Fibroblast of peridontal ligament (primary cell): ENCODE measurements around the gene FTCD.

ENCODE experiments used
- DNase-seq: peaks from one replicate; pipeline ENCODE4 v3.0.0-alpha.2; 2010; ENCODE audit errors: extremely low read depth

Gene FTCD

DNA sequence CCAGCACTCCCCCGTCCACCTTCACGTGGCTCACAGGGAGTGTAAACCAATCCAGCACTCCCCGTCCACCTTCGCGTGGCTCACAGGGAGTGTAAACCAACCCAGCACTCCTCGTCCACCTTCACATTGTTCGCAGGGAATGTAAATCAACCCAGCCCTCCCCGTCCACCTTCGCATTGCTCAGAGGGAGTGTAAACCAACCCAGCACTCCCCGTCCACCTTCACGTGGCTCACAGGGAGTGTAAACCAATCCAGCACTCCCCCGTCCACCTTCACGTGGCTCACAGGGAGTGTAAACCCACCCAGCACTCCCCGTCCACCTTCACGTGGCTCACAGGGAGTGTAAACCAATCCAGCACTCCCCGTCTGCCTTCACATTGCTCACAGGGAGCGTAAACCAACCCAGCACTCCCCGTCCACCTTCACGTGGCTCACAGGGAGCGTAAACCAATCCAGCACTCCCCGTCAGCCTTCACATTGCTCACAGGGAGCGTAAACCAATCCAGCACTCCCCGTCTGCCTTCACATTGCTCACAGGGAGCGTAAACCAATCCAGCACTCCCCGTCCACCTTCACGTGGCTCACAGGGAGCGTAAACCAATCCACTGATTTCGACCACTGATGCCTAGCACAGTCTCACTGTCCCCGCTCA lies 14.9 kb downstream of the FTCD start:
- DNase-seq: peak; percentile 60

DNA sequence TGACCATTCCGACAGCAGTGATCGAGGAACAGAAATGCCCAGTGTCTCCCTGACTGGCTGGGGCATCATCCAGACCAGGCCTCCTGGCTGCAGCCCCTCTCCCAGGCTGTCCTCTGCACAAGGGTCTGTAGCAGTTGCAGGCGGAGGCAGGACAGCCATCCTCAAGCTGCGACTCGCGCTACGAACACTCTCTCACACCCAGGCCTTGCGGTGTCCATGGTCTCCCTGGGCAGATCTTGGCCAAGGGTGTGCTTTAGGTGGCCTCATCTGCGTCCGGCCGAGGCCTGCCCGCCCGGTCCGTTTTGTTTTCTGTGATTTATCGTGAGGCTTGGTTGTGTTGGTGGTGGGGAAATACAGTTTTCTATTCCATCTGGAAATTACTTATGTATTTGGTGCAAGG lies 15.7 kb downstream of the FTCD start:
- DNase-seq: no peak

DNA sequence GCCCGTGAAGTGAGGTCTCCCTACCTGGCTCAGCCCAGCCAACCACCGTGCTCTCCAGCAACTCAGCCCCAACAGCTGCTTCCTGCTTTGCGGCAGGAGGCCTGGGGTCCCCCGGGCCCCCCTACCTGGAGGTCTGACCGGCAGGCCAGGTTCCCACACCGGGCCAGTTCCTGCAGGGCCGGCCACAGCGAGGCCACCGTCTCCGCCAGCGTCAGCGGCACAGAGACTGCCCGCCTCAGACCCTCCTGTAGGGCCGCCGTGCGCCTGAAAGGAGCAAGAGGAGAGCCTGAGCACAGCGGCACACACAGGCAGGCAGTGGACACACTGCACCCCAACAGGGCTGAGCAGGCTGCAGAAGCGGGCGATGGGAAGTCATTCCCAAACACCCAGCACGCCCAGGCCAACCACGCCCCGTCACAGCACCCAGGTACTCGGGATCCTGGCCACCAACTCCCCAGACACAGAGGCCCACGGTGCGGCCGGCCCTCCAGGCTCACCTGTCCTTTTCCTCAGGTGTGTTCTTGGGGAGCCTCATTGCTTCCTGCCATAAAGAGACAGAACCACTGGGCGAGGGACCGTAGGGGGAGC lies 16.9 kb downstream of the FTCD start:
- DNase-seq: no peak

DNA sequence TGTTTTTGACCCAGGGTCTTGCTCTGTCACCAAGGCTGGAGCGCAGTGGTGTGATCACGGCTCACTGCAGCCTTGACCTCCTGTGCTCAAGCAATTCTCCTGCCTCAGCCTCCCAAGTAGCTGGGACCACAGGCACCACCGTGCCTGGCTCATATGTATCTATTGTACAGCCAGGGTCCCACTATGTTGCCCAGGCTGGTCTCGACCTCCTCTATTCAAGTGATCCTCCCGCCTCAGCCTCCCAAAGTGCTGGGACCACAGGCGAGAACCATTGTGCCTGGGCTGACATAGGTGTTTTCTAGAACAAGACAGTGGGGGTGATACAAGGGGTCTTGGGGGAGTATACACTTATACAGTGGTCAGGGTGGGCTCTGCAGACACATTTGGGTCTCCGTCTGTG lies 17.5 kb downstream of the FTCD start:
- DNase-seq: no peak

DNA sequence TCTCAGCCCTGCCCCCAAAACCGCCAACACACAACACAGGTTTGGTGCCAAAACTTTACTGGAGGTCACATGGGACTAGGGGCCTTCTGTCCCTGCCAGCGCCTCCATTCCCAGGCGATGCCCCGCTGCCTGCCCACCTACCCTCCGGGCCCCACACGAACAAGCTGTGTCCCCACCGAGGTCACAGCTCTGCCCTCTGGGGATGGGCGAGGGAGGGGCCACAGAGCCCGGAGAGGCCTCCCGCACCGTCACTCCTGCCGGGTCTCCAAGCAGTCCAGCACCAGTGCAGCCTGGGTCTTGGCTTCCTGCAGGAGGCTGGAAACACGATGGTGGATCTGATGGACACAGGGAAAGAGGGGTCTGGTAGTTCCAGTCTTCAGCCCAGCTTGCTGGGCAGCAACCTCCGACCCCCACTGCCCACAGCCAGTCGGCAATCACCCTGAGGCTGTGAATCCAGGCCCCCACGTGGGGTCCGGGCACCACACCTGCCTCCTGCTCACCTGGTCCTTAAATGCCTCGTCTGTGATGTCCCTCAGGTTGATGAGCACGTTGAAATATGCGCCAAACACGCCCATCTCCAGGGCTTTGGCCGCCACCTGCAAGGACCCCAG lies 18.5 kb downstream of the FTCD start:
- DNase-seq: no peak

DNA sequence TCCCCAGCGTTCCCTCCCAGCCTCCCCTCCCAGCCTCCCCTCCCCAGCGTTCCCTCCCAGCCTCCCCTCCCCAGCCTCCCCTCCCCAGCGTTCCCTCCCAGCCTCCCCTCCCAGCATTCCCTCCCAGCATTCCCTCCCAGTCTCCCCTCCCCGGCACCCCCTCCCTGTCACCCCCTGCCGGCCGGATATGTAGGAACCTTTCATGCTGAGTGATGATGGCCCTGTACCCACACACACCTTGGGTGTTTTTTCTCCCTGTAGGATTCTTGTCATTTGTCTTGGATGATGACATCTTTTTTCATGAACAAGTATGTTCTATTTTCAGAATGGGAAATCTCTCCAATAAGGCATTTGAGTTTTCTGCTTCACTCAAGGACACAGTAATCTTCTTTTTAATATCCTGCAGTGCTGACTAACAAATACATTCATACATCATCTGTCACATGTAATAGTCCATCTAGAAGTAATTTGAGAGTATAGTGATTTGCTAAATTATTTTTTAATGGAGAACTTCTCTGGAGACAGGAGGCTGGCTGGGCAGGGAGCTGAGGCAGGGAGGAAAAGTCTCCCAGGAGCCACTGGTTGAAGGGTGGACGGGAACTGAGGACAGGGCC lies 19.5 kb downstream of the FTCD start:
- no peak for DNase-seq

DNA sequence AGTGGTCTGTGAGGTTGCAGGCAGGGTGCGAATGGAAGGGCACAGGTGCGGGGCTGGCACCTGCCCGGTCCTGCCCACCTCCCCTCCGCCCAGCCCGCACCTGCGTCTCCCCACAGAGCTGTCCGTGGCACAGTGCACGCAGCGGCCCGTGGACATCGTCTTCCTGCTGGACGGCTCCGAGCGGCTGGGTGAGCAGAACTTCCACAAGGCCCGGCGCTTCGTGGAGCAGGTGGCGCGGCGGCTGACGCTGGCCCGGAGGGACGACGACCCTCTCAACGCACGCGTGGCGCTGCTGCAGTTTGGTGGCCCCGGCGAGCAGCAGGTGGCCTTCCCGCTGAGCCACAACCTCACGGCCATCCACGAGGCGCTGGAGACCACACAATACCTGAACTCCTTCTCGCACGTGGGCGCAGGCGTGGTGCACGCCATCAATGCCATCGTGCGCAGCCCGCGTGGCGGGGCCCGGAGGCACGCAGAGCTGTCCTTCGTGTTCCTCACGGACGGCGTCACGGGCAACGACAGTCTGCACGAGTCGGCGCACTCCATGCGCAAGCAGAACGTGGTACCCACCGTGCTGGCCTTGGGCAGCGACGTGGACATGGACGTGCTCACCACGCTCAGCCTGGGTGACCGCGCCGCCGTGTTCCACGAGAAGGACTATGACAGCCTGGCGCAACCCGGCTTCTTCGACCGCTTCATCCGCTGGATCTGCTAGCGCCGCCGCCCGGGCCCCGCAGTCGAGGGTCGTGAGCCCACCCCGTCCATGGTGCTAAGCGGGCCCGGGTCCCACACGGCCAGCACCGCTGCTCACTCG lies 23.3 kb downstream of the FTCD start:
- no peak for DNase-seq

DNA sequence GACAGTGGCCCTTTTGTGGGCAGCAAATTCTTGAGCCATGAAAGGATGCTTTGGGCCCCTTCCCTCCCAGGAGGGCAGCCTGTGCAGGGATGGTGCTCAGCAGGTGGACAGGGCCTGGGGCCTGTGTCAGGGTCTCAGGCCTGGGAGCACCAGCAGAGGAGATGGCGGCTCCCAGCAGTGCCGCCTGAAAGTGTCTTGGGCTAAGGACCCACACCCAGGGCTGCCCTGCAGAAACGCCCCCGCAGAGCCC lies 23.9 kb downstream of the FTCD start:
- no peak for DNase-seq

DNA sequence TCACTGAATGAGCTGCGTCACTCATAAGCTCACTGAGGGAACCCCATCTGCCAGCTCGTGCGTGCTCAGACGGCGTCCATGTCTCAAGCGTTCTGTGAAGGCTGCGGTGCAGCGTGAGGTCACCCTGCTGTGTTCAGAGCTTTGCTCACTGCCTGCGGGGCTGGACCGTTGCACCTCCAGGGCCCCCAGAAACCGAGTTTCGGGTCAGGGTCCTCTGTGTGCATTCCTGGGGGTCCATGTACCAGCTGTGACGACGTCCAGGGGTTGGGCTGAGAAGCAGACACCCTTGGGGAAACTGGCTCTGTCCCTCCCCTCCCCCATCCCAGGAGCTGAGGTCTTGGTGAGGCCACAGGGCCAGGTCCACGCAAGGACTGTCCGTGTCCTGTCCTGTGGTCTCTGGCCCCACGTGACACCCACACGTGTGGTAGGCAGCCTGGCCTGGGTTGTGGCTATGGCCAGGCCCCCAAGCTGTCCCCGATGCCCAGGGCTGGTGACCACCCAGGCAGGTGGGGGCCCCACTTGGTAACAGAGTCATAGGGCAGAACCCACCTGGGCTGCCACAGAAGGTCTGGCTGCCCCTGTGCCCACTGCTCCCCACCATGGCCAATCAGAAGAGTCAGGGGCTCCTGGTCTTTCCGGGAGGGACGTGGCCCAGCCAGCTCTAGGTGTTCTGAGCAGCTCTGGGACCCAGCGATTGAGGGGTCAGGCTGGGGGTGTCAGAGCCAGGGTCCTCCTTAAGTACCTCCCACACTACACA lies 24.4 kb downstream of the FTCD start:
- DNase-seq: no peak

DNA sequence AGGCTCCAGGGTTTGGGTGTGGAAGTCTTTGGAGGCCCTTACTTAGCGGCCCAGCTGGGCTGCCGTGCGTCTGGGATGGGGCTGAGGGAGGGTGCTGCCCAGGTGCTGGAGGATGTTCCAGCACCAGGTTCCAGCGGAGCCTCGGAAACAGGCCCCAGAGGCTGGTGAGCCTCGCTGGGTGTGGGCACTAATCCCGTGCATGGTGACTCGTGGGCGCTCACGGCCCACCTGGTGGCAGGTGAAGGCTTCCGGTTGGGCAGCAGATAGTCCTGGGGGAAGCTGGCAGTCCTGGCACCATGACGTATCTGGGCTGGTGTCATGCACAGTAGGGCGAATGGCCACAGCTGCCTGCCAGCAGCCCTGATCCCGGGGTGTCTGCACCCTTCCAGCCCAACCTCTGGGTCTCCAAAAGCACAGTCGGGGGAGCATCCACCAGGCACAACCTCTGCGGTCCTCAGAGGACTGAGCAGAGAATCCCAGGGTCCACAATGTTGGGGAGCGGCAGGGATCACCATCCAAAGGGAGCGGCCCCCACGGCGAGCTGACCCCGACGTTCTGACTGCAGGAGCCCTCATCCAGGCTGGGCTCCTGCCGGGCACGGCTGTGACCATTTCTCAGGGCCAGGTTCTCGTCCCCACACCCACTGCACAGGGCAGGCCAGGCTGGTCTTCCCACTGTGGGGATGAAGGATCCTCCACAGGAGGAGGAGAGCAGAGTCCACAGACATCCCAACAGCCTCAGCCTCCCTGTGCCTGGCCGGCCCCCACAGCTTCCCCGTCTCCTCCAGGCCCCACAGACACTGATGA lies 25.3 kb downstream of the FTCD start:
- DNase-seq: no peak

DNA sequence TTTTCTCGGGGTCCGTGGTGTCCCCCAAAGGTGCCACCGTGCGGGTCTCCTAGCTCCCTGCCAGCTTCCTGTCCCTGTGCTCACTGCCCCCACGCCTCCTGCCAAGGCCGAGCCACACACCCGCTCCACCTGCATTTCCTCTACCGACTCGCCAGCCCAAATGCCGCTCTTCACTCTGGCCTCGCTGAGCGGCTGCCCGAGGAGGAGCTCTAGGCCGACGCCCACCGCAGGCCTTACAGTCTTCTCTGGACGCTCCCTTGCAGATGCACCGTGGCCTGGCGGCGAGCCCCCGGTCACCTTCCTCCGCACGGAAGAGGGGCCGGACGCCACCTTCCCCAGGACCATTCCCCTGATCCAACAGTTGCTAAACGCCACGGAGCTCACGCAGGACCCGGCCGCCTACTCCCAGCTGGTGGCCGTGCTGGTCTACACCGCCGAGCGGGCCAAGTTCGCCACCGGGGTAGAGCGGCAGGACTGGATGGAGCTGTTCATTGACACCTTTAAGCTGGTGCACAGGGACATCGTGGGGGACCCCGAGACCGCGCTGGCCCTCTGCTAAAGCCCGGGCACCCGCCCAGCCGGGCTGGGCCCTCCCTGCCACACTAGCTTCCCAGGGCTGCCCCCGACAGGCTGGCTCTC lies 26.3 kb downstream of the FTCD start:
- DNase-seq: no peak

DNA sequence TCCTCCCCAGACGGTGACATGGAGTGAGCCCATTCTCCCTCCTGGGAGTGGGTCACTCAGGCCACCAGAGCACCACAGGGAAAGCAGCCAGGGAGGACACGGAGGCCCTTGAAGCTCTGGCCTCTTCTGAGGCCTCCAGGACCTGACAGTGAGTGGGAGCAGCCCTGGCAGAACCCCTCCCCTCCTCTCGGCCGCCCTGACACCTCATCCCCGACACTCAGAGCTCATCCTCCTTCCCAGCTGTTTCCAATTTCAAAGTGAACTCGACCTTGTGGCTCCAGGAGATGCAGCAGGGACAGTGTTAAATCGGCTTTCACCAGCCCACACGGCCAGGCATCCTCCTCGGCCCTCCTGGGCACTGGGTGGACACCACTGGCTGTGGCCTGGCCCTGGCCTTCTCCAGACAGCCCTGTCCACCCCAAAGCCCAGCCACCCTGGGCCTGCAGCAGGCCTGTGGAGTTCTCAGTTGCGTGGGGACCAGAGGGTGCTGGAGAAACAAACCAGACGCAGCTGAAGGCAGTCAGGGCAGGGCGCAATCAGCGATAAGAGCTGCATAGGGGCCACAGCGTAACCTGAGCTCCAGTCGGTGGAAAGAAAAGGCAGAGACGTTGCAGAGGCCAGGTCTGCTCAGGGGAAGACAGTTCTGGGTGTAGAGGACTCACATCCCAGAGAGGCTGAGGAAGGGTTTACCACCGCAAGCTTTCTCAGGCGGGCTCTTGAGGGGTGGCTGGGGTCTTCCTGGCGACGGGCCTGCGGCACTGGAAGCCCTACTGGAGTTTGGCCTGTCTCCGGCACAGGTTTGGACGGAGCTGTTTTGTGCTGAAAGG lies 27.1 kb downstream of the FTCD start:
- DNase-seq: no peak

DNA sequence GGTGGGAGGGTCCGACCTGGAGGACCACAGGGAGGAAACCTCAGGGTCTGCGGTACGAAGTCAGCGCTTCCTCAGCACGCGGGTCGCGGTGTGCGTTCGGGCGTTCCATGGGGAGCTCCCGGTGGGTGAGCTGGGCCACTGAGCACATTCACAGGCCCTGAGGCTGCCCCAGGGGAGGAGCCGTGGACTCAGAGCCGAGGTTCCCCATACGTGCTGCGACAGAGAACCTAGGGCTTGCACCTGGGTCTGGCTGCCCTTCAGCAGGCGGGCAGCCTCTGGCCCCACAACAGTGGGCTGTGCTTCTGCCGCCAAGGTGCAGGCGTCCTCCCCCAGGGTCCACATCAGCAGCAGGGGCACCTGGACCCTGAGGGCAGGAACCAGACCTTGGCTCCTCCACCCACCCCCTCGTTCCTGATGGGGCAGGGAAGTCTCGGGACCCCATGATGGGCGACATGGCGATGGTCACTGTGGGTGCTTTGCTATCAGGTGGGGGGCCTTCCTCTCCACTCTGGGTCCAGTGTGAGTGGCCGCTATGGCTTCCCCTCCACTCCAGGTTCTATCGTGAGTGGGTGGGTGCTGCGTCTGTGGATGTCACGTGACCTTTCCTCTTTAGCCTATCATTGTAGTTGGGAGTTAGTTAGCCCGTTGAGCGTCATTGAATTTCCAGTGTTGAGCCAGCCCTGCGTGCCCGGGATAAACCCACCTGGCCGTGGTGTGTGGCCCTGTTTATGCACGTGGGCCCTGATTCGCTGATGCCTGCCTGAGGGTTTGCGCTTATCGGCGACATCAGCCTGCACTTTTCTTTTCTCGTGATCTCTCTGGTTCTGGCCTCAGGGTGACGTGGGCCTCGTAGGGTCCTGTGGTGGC lies 27.9 kb downstream of the FTCD start:
- DNase-seq: no peak

DNA sequence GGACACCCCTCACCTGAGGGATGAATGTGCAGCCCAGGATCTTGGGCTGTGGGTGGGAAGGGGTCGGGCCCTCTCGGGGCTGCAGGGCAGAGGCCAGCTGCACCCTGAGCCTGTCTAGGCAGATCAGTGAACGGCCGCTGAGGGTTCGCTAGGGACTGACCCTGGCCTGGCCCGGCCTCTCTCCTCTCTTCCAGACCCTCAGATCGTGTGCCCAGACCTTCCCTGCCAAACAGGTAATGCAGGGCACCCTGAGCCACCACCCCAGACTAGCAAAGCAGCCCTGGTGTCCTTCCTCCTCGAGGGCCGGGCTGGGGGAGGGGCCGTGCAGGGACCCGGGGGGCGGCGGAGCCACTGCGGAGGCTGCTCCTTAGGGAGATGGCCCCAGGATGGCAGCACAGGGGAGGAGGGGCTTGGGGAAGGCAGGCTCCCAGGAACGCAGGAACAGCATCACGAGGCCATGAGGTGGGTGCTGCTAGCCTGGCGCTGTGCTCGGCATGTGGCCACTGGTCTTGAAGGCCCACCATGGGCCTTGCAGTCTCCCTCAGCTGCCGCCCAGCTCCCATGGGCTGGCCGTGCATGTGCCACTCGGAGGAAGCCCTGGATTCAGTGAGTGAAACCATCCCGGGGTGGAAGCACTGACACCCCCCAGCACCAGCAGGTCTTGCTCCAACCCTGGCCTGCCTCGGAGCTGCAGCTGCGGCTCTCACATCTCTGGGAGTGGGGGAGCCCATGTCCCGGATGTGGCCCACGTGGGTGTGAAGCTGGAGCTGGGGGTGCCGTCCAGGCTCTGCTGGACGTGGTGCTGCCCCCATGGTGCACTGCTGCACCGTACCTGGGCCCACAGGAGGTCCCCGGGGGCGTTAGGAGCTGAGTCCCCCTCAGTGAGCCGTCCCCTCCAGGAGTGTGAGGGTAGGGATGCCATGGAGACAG lies 28.8 kb downstream of the FTCD start:
- DNase-seq: no peak

DNA sequence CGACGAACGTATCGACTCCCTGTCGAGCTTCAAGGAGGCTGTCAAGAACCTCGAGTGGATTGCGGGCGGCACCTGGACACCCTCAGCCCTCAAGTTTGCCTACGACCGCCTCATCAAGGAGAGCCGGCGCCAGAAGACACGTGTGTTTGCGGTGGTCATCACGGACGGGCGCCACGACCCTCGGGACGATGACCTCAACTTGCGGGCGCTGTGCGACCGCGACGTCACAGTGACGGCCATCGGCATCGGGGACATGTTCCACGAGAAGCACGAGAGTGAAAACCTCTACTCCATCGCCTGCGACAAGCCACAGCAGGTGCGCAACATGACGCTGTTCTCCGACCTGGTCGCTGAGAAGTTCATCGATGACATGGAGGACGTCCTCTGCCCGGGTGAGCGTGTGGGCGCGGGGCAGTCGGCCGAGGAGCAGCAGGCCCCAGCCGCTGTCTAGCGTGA lies 29.5 kb downstream of the FTCD start:
- no peak for DNase-seq

DNA sequence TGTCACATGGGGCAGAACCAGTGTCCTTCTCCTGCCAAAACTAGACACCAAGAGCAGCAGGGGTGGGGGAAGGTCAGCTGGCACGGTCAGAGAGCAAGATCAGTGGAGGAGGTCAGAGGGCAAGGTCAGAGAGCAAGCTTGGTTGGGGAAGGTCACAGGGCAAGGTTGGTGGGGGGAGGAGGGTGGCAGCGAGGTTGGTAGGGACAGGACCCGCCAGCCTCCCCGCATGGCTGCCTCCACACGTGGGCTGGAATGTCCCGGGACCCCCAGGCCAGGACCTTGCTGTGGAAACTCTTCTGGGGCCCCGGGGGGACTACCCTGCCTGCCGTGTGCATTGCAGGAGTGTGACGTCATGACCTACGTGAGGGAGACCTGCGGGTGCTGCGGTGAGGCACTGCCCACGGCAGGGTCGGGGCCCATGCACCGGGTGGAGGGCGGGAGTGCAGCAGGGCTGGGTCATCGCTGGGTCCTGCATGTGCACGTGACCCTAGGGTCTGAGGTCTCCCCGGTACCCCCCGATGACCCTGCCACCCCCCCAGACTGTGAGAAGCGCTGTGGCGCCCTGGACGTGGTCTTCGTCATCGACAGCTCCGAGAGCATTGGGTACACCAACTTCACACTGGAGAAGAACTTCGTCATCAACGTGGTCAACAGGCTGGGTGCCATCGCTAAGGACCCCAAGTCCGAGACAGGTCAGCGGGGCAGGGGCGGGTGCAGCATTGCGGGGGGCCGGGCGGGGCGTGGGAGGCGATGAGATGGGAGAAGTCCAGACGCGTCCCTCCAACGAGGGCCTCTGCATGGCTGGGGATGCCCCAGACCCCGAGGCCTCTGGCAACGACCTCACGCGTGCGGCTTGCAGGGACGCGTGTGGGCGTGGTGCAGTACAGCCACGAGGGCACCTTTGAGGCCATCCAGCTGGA lies 30.2 kb downstream of the FTCD start:
- DNase-seq: no peak
